Suprapubic skin (tissue), 4 donors: ENCODE measurements around the gene AMH. TPM values are rescaled to one million over a fixed set of nuclear protein-coding genes. Genes with fewer than 3 reads are reported as not detected.
A peak's percentile ranks its signal among the peaks of the same experiment; 100 is the strongest.

Experiments used
- DNase-seq, 2 donors: peaks; one replicate each; pipeline ENCODE4 v3.0.0-alpha.2; 2019; ENCODE audit warnings: low spot score in 2 of 2
- H3K27ac ChIP-seq: fragments of 200-600 bp; sonication (generic); one replicate; pipeline ENCODE4 v1.5.1; 2019
- H3K27me3 ChIP-seq: fragments of 200-600 bp; sonication (generic); one replicate; pipeline ENCODE4 v1.5.1; 2019
- H3K36me3 ChIP-seq: fragments of 200-600 bp; sonication (generic); one replicate; pipeline ENCODE4 v1.5.1; 2019
- H3K4me1 ChIP-seq: fragments of 200-600 bp; sonication (generic); one replicate; pipeline ENCODE4 v1.5.1; 2019
- H3K4me3 ChIP-seq: fragments of 200-600 bp; sonication (generic); one replicate; pipeline ENCODE4 v1.5.1; 2019; ENCODE audit warnings: mild to moderate bottlenecking
- H3K9me3 ChIP-seq: fragments of 200-600 bp; sonication (generic); one replicate; pipeline ENCODE4 v1.5.1; 2019
- EP300 ChIP-seq: sonication (generic); formaldehyde crosslinking; IDR thresholded peaks from one replicate; pipeline ENCODE4 v1.6.1; 2017; ENCODE audit warnings: antibody characterized with exemption
- POLR2A ChIP-seq, 2 donors: fragments of 450-650 bp; IDR thresholded peaks; one replicate each; pipeline ENCODE4 v1.6.1; 2017; ENCODE audit warnings: antibody characterized with exemption in 2 of 2, mild to moderate bottlenecking in 2 of 2, moderate library complexity in 2 of 2
- POLR2AphosphoS5 ChIP-seq, 3 donors: sonication (generic); formaldehyde crosslinking; IDR thresholded peaks; one replicate each; pipeline ENCODE4 v1.6.1; 2017; ENCODE audit warnings: antibody characterized with exemption in 3 of 3
- WGBS: methylation state at CpG from one replicate; pipeline ENCODE4 v1.1.5; 2018; 5-methylcytosine and 5-hydroxymethylcytosine counted together
- total RNA-seq, 4 donors: library from RNA; depleted of rRNA; stranded (reverse); fragments of >200 nt; gene quantifications; one replicate each; pipeline ENCODE4 v1.1.0, GENCODE V29; 2016
- TF ChIP-seq, protein P1 (sequence below), 2 donors: fragments of 200-600 bp in 1 of 2; fragments of 450-650 bp in 1 of 2; sonication (generic) in 1 of 2; IDR thresholded peaks; one replicate each; pipeline ENCODE4 v1.5.1; 2016 to 2019; ENCODE audit warnings: antibody characterized with exemption in 2 of 2, mild to moderate bottlenecking in 1 of 2, moderate library complexity in 1 of 2

AMH gene
- total RNA-seq, 4 donors from 2014 or later = 1.7 to 4.3 (median 3.0) TPM

- WGBS = 39% methylated on average over 19 of the region's 26 CpGs
- peaks cover 4% of the 10 kb centered on the region for H3K36me3 ChIP-seq
- no peak overlapping the region for H3K27ac ChIP-seq
- no peak for DNase-seq
- TF ChIP-seq EP300 (no peak), POLR2AphosphoS5 (IDR thresholded peaks at IDR 0.05) (no peak), POLR2A (IDR thresholded peaks at IDR 0.05) (no peak)
- TF ChIP-seq, protein P1, sequence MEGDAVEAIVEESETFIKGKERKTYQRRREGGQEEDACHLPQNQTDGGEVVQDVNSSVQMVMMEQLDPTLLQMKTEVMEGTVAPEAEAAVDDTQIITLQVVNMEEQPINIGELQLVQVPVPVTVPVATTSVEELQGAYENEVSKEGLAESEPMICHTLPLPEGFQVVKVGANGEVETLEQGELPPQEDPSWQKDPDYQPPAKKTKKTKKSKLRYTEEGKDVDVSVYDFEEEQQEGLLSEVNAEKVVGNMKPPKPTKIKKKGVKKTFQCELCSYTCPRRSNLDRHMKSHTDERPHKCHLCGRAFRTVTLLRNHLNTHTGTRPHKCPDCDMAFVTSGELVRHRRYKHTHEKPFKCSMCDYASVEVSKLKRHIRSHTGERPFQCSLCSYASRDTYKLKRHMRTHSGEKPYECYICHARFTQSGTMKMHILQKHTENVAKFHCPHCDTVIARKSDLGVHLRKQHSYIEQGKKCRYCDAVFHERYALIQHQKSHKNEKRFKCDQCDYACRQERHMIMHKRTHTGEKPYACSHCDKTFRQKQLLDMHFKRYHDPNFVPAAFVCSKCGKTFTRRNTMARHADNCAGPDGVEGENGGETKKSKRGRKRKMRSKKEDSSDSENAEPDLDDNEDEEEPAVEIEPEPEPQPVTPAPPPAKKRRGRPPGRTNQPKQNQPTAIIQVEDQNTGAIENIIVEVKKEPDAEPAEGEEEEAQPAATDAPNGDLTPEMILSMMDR (IDR thresholded peaks at IDR 0.05) = no peak
- peaks cover 37% of the 10 kb centered on the region for H3K27me3 ChIP-seq
- peaks cover 36% of the 10 kb centered on the region for H3K4me1 ChIP-seq
- peak overlapping the region; percentile 6 for H3K4me3 ChIP-seq
- H3K9me3 ChIP-seq = no peaks in the 10 kb centered on the region
Observed at GRCh38 chr19:2294687-2295335, 45.7 kb downstream of the AMH start.

GRCh38 chr19:2296141-2296540, 47.0 kb downstream of the AMH start:
- TF ChIP-seq EP300 (no peak), POLR2A (IDR thresholded peaks at IDR 0.05) (no peak), POLR2AphosphoS5 (IDR thresholded peaks at IDR 0.05) (no peak)
- TF ChIP-seq, protein P1 (IDR thresholded peaks at IDR 0.05) = no peak
- 86% methylated on average over 11 of the region's 16 CpGs for WGBS
- Histone ChIP-seq H3K27ac (no peak overlapping the region), H3K36me3 (peaks cover 4% of the 10 kb centered on the region), H3K27me3 (peaks cover 30% of the 10 kb centered on the region), H3K4me3 (no peak overlapping the region), H3K9me3 (no peaks in the 10 kb centered on the region), H3K4me1 (peaks cover 22% of the 10 kb centered on the region)
- no peak for DNase-seq

- H3K27ac ChIP-seq = no peak overlapping the region
- peaks cover 29% of the 10 kb centered on the region for H3K27me3 ChIP-seq
- no peak overlapping the region for H3K4me3 ChIP-seq
- no peak for DNase-seq
- no peak for TF ChIP-seq POLR2A (IDR thresholded peaks at IDR 0.05)
- TF ChIP-seq POLR2AphosphoS5 (IDR thresholded peaks at IDR 0.05) = no peak
- TF ChIP-seq, protein P1 (IDR thresholded peaks at IDR 0.05) = no peak
- TF ChIP-seq EP300 = no peak
- WGBS = 81% methylated on average over 15 of the region's 17 CpGs
- H3K4me1 ChIP-seq = peaks cover 7% of the 10 kb centered on the region
- no peaks in the 10 kb centered on the region for H3K36me3 ChIP-seq
- no peaks in the 10 kb centered on the region for H3K9me3 ChIP-seq
Observed at GRCh38 chr19:2300533-2300932, 51.4 kb downstream of the AMH start.

Other genes with a start within 250 kb of the AMH start
- gene BTBD2, start 233.6 kb upstream of the AMH start, total RNA-seq = 100 to 1,000 TPM in 1 of 4 donors, 10 to 100 TPM in 3; 83.0 to 101 (median 90.3) TPM
- 100 to 1,000 TPM; 209 to 249 (median 219) TPM for gene MKNK2, start 198.1 kb upstream of the AMH start, total RNA-seq
- 10 to 100 TPM; 23.7 to 29.4 (median 28.1) TPM for gene MOB3A, start 153.0 kb upstream of the AMH start, total RNA-seq
- 1 to 10 TPM; 2.1 to 8.1 (median 6.4) TPM for gene IZUMO4, start 152.4 kb upstream of the AMH start, total RNA-seq
- 10 to 100 TPM; 65.4 to 99.4 (median 85.4) TPM for gene AP3D1, start 97.8 kb upstream of the AMH start, total RNA-seq
- gene DOT1L, start 85.4 kb upstream of the AMH start, total RNA-seq = 10 to 100 TPM; 21.6 to 36.8 (median 25.7) TPM
- 10 to 100 TPM; 36.1 to 78.0 (median 62.9) TPM for gene PLEKHJ1, start 13.0 kb upstream of the AMH start, total RNA-seq
- 100 to 1,000 TPM in 1 of 4 donors, 10 to 100 TPM in 3; 48.0 to 103 (median 64.8) TPM for gene SF3A2, start 12.5 kb upstream of the AMH start, total RNA-seq
- gene JSRP1, start 7.1 kb downstream of the AMH start, total RNA-seq = not detected
- gene PEAK3, start 32.9 kb downstream of the AMH start, total RNA-seq = 1 to 10 TPM in 1 of 4 donors, under 1 TPM in 1, not detected in 2; 0.55 to 1.4 TPM
- gene LINGO3, start 58.8 kb downstream of the AMH start, total RNA-seq = not detected
- 100 to 1,000 TPM in 1 of 4 donors, 10 to 100 TPM in 3; 71.2 to 106 (median 87.5) TPM for gene LSM7, start 79.3 kb downstream of the AMH start, total RNA-seq
- gene SPPL2B, start 79.4 kb downstream of the AMH start, total RNA-seq = 10 to 100 TPM; 46.8 to 97.6 (median 59.6) TPM
- gene TMPRSS9, start 110.9 kb downstream of the AMH start, total RNA-seq = not detected
- gene TIMM13, start 178.3 kb downstream of the AMH start, total RNA-seq = 10 to 100 TPM; 22.1 to 48.6 (median 46.6) TPM
- gene LMNB2, start 207.6 kb downstream of the AMH start, total RNA-seq = 10 to 100 TPM; 17.1 to 26.8 (median 24.7) TPM
- gene GADD45B, start 226.8 kb downstream of the AMH start, total RNA-seq = 100 to 1,000 TPM in 1 of 4 donors, 10 to 100 TPM in 3; 52.5 to 134 (median 68.7) TPM